Adrenal gland (tissue), 12 donors: ENCODE measurements around the gene GALNT18. TPM values are rescaled to one million over a fixed set of nuclear protein-coding genes. Genes with fewer than 3 reads are reported as not detected.
A peak's percentile ranks its signal among the peaks of the same experiment; 100 is the strongest.

Source experiments
- DNase-seq, 7 donors: peaks; one replicate each; pipeline ENCODE4 v3.0.0-alpha.2; 2019 to 2020
- H3K27ac ChIP-seq, 5 donors: fragments of 200-600 bp; sonication (generic) in 4 of 5; 1 replicate in 3 of 5; 2 replicates in 2 of 5; pipeline versions ENCODE4 v1.5.1 to v1.8.0; 2016 to 2020; ENCODE audit warnings: mild to moderate bottlenecking in 1 of 5
- H3K27me3 ChIP-seq: fragments of 200-600 bp; 2 replicates; pipeline ENCODE4 v1.8.0; 2021
- H3K36me3 ChIP-seq, 2 donors: fragments of 200-600 bp; replicated peaks in 1 of 2; 1 replicate in 1 of 2; 2 replicates in 1 of 2; pipeline versions ENCODE4 v1.5.1 to v1.8.0; 2018 to 2022
- H3K4me1 ChIP-seq, 2 donors: fragments of 200-600 bp; replicated peaks in 1 of 2; 1 replicate in 1 of 2; 2 replicates in 1 of 2; pipeline versions ENCODE4 v1.5.1 to v1.8.0; 2018 to 2021
- H3K4me3 ChIP-seq, 4 donors: fragments of 200-600 bp; sonication (generic) in 3 of 4; one replicate each; pipeline ENCODE4 v1.5.1; 2016 to 2018
- H3K9me3 ChIP-seq, 3 donors: fragments of 200-600 bp; sonication (generic) in 1 of 3; replicated peaks in 1 of 3; 1 replicate in 2 of 3; 2 replicates in 1 of 3; pipeline versions ENCODE4 v1.5.1 to v1.8.0; 2016 to 2021
- CTCF ChIP-seq, 6 experiments: fragments of 450-650 bp in 4 of 6; fragments of 200-600 bp in 2 of 6; sonication (generic) in 1 of 6; IDR thresholded peaks; 1 replicate in 5 of 6; 2 replicates in 1 of 6; pipeline versions ENCODE4 v1.5.1 to v1.8.0; 2016 to 2021; ENCODE audit warnings: antibody characterized with exemption in 6 of 6, mild to moderate bottlenecking in 2 of 6, moderate library complexity in 1 of 6
- POLR2A ChIP-seq, 2 donors: fragments of 450-650 bp; IDR thresholded peaks; one replicate each; pipeline ENCODE4 v1.6.1; 2017; ENCODE audit warnings: antibody characterized with exemption in 2 of 2, mild to moderate bottlenecking in 2 of 2, moderate library complexity in 1 of 2
- WGBS, 4 donors: extraction: QIAGEN DNeasy Blood & Tissue Kit in 2 of 4; methylation state at CpG; one replicate each; pipeline versions ENCODE4 v1.1.5 to v1.1.7; 2013 to 2017; 5-methylcytosine and 5-hydroxymethylcytosine counted together
- intact Hi-C, 2 donors: fragments of 100-400 bp; cut with DNase I; formaldehyde crosslinking; loops; one replicate each; pipeline versions ENCODE4 v1.14.1 to v1.15.0; 2022 to 2023
- polyA plus RNA-seq, 3 donors: library from polyadenylated mRNA; stranded (reverse); fragments of 200-250 nt in 2 of 3; fragments of 350-450 nt in 1 of 3; fragmentation: Illumina TruSeq in 1 of 3; extraction: RNeasy Lipid Tissue Mini Kit (QIAGEN cat#74804) in 1 of 3; gene quantifications; one replicate each; pipeline ENCODE4 v1.2.3, GENCODE V29; 2013 to 2014
- total RNA-seq, 9 donors: library from RNA; depleted of rRNA in 4 of 9; stranded (reverse); fragments of >200 nt in 4 of 9; fragments of 120-200 nt in 1 of 9; fragmentation: NEBNext Ultra II Directional in 1 of 9; extraction: Animal tissue kit (Norgen Biotek cat#: 25700) in 1 of 9; gene quantifications; one replicate each; pipeline versions ENCODE4 v1.1.0 to v1.2.4, GENCODE V29; 2013 to 2023
- donor health status: healthy with polysubstance abuse.
- donor health status: Bipolar disorder and iron deficiency.
- donor health status: DM: yes; HTN: yes; CAD: no.
- donor health status: DM: no; HTN: no; CAD: no.
- donor health status: DM: no; HTN: no; CAD: no.
- donor health status: DM: yes; HTN: yes; CAD: no.

GALNT18 gene
- total and polyA plus RNA-seq, 12 donors: 1.4 to 15.1 (median 6.4) TPM

GRCh38 chr11:11244470-11245080 is 377.2 kb downstream of the GALNT18 start:
- TF ChIP-seq CTCF (IDR thresholded peaks at IDR 0.05): no peak
- TF ChIP-seq POLR2A (IDR thresholded peaks at IDR 0.05): no peak
- Histone ChIP-seq H3K27ac (peak overlapping the region in 1 of 5 donors; percentile 38), H3K9me3 (no peaks in the 10 kb centered on the region), H3K4me1 (peaks cover 0 to 12% of the 10 kb centered on the region in 2 donors), H3K27me3 (no peaks in the 10 kb centered on the region), H3K4me3 (no peak overlapping the region), H3K36me3 (no peaks in the 10 kb centered on the region)
- WGBS, 4 donors: 58 to 73% (median 65%) methylated on average over 2 of the region's 2 CpGs
- DNase-seq: no peak
- intact Hi-C loops: no loop called here

- intact Hi-C loops: no loop called here
- WGBS, 4 donors: 21 to 40% (median 37%) methylated on average over 7 to 9 of the region's 9 CpGs
- H3K27ac ChIP-seq: peak overlapping the region in 2 of 5 donors; percentile 41 to 55
- H3K9me3 ChIP-seq: no peaks in the 10 kb centered on the region
- H3K4me1 ChIP-seq: peaks cover 0 to 12% of the 10 kb centered on the region in 2 donors
- no peaks in the 10 kb centered on the region for H3K36me3 ChIP-seq
- H3K27me3 ChIP-seq: no peaks in the 10 kb centered on the region
- peak in 5 of 7 donors; percentile 14 to 53 (median 17) for DNase-seq
- H3K4me3 ChIP-seq: no peak overlapping the region
- TF ChIP-seq CTCF (IDR thresholded peaks at IDR 0.05) (no peak), POLR2A (IDR thresholded peaks at IDR 0.05) (no peak)
Observed at GRCh38 chr11:11243590-11244469, 378.0 kb downstream of the GALNT18 start.

- intact Hi-C loops: no loop called here
- peak overlapping the region in 2 of 5 donors; percentile 41 to 55 for H3K27ac ChIP-seq
- WGBS, 4 donors: 60 to 74% (median 70%) methylated on average over 6 of the region's 6 CpGs
- DNase-seq: no peak
- H3K27me3 ChIP-seq: no peaks in the 10 kb centered on the region
- peaks cover 0 to 12% of the 10 kb centered on the region in 2 donors for H3K4me1 ChIP-seq
- TF ChIP-seq CTCF (IDR thresholded peaks at IDR 0.05) (no peak), POLR2A (IDR thresholded peaks at IDR 0.05) (no peak)
- no peaks in the 10 kb centered on the region for H3K36me3 ChIP-seq
- no peak overlapping the region for H3K4me3 ChIP-seq
- no peaks in the 10 kb centered on the region for H3K9me3 ChIP-seq
Observed at GRCh38 chr11:11243209-11243589, 378.6 kb downstream of the GALNT18 start.

GRCh38 chr11:11241284-11241683 is 380.5 kb downstream of the GALNT18 start:
- DNase-seq: no peak
- no peak overlapping the region for H3K4me3 ChIP-seq
- H3K4me1 ChIP-seq: peaks cover 0 to 12% of the 10 kb centered on the region in 2 donors
- WGBS, 4 donors: 66 to 85% (median 82%) methylated on average over 2 of the region's 2 CpGs
- no peaks in the 10 kb centered on the region for H3K36me3 ChIP-seq
- H3K27me3 ChIP-seq: no peaks in the 10 kb centered on the region
- H3K27ac ChIP-seq: no peak overlapping the region
- H3K9me3 ChIP-seq: no peaks in the 10 kb centered on the region
- no peak for TF ChIP-seq CTCF (IDR thresholded peaks at IDR 0.05)
- TF ChIP-seq POLR2A (IDR thresholded peaks at IDR 0.05): no peak
- intact Hi-C loops: no loop called here
